HK-2 (cell line): ENCODE results near the gene CXCL17.

ENCODE experiments used
- DNase-seq: peaks from one replicate; pipeline ENCODE4 v3.0.0-alpha.2; 2018; ENCODE audit not compliant: unreplicated experiment

CXCL17 gene

DNA sequence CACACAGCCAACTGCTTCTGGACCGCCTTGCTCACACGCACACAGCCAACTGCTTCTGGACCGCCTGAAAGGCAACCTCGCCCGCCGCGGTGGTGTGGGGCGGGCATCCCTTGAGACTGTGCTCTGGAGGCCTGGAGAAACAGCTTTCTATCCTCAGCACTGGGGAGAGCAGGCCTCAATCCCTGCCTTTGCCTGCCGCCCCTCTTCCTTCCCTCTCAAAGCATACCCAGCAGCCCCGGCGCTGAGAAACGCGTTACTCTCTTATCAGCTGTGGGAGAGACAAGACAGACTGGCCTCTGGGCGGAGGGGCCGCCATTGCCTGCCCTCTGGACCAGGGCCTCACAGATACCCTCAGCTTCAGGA lies 18.4 kb downstream of the CXCL17 start:
- no peak for DNase-seq

DNA sequence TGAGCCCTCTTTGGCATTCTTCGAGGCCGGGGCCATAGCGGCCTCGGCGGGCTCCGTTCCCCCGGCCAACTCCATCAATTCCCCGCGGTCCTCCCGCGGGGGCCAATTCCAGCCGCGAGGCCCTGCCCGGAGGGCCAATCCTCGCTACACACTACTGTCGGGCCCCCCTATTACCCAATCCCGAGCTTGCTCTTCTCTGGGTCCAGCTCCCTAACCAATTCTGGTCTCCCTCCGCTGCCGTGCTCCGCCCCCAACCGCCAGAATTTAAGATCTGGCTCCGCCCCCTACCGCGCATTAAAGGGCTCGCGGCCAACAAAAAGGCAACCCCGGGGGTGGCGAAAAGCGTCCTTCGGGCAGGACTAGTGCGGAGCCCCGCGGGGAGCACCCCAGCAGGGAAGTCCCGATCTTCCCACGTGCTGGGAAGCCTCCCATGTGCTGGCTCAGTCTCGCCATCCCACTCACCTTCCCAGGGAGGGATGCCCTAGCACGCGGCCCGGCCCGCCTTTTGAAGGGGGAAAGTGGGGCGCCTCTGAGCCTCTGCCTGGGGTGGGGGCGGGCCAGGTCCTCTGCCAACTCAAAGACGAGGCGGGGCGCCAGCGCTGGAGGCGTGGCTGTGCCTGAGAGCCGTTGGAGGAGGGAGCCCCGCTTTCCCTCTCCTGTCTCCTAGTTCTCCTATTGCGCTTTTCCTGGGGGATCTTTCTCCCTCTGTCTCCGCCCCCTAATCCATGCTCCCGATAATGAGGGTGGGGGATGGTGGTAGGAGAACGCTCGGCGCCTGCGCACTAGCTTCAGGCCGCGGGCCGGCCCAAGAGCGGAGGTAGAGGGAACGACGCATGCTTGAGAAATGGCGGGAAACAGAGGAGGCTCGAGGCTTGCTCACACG lies 19.0 kb downstream of the CXCL17 start:
- DNase-seq, result peak; percentile 91

DNA sequence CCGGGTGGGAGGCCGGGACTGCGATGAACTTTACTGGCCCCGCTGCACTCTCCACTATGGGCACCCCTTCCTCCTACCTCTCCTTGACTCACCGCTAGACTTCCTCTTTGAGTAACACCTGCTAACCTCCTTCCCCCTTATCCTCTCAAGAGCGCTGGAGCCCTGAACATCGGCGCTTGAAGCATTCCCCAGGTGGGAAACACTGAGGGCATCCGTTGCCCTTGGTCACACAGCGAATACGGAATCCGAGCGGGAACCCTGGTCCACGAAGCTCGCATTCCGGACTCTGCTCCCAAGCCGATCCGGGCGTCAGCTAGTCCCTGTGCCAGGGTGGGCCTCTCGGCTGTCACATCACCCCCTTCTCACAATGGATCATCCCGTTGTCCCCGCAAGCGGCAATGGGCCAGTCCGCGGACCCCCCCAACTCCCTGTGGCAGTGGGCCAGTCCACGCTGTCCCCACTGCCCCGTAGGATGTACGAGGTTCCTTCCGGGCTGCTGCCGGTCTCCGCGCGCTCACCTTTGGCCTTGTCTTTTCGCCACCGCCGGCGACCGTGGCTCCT lies 19.8 kb downstream of the CXCL17 start:
- no peak for DNase-seq

DNA sequence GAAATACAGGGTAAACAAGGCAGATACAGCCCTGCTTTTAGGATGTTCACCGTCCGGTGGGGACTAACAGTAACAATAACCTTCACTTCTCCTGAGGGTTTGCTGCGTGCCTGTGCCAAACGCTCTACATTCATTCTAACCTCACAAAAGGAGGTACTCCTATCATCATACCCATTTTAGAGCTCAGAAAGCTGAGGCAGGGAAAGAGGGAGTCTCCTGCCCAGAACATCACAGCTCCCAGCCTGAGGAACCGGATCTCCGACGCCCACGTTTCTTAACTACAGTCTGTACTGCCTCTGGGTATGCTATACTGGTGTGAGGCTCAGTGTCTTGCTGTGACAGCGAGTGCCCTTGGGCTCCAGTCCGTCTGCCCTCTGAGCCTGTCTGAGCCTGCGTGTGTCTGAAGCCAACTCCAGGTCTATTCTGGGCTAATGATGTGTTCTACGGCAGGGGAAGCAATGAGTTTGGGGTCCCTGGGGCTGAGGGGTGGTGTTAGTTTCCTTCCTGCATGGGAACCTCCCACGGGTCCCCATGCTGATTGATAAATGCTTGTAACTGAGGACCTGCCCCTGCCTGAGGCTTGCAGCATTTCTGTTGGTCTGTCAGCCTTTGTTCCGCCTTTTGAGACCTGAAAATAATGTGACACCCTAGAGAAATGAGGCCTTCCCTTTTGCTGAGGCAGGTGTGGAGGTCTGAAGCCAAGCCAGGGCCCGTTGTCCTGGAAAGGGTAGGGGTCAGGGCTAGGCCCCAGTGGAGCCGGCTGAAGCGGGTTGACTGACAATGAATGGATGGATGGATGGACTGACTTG lies 20.4 kb downstream of the CXCL17 start:
- no peak for DNase-seq

DNA sequence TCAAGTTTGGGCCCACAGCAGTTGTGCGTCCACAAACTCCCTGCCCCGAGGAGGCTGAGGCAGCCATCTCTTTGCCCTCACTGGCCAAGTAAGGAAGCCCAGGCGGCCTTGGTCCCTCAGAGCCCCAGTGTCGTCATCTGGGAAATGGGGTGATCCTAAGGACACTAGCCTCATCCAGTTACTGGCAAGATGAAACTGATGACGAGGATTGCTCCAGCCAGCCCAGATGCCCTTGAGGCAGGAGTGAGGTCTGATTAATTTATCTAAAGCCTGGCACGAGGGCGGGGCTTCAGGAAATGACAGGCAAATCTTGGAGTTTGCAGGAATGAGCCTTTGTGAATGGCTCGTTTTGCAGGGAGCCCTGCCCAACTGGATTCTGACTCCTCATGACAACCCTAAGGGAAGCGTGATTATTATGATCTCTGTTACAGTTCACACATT lies 21.1 kb downstream of the CXCL17 start:
- no peak for DNase-seq

DNA sequence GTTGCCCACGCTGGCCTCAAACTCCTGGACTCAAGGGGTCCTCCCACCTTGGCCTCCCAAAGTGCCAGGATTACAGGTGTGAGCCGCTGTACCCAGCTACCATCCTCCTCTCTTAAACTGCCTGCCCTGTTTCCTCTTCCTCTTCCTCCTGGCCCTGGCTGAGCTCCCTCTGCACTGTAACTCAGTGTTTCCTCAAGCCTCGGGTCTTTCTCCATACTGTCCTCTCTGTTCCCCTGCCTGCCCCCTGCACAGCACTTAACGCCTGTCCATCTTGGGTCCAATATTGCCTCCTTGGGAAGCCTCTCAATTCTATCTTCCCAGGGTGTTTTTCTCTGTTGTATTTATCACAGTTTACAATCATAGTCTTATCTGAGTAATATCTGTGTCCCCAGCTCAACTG lies 21.6 kb downstream of the CXCL17 start:
- DNase-seq, result no peak

DNA sequence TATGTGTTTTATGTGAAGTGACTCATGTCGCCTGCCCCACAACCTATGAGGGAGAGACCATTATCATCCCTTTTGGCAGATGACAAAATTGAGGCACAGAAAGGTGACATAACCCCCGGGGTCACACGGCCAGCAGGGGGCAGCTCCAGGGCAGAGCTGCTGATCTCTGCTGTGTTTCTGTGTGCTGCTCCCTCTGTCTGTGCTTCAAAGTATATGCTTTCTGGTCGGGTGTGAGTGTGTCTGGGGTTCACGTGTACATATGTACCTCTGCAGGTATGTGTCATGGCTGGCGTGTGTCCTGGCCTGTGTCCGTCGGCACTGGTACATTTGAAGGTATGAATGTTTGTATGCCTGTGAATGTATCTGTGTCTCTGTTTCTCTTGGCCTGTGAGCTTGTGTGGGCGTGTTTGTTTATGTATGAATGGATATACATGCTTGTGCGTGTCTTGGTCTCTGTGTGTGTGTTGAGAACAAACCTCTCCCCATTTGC lies 22.6 kb downstream of the CXCL17 start:
- DNase-seq, result peak; percentile 50

DNA sequence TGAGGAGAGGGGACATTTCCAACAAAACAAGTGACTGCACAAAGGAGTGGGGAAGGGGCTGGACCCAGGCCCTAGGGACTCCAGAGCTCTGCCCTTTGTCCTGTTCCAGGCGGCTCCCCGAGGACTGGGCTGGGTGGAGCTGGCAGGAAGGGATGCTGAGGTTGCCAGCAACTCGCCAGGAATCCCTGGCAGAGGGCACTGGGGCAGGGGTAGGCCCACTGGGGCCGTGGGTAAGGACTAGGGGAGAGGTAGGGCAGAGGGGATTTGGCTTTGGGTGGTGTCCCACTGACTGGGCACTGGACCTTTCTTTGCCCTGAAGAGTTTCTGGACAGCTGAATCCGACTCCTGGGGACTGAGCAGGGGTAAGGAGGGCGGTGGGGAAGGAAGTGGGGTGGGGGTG lies 23.4 kb downstream of the CXCL17 start:
- no peak for DNase-seq

DNA sequence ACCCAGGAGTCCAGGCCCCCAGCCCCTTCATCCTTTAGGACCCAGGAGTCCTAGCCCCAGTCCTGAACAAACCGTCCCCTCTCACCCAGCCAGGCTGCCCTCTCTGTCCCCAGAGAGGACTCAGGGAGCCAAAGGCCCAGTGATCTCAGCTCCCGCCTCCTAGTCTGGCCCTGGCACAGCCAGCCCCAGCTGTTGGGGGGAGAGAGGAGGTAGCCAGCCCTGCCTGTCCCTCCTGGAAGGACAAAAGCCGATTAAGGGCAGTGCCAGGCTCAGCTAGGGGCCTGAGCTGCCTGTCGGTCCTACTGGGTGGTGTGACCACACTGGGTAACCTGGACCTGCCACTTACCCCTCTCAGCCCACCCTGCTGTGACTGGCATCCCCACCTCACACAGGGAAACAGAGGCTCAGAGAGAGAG lies 30.1 kb downstream of the CXCL17 start:
- DNase-seq, result no peak

DNA sequence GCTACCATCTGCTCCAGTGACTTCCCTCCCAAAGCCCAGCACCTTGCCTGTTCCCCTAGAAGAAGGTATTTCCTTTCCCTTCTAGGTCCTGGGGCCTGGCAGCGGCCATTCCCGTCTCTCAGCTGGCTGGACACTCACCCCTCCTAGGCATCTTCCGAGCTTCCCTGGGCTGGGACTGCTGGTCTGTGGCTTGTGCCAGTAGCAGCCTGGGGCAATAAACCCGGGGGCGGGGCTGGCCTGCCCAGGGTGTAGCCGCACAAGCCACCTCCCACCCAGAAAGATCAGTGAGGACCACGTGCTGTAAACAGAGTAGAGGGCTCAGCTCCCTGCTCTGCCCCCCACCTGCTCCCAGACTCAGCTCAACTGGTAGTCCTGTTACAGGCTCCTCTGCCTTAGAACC lies 30.5 kb downstream of the CXCL17 start:
- peak; percentile 49 for DNase-seq

DNA sequence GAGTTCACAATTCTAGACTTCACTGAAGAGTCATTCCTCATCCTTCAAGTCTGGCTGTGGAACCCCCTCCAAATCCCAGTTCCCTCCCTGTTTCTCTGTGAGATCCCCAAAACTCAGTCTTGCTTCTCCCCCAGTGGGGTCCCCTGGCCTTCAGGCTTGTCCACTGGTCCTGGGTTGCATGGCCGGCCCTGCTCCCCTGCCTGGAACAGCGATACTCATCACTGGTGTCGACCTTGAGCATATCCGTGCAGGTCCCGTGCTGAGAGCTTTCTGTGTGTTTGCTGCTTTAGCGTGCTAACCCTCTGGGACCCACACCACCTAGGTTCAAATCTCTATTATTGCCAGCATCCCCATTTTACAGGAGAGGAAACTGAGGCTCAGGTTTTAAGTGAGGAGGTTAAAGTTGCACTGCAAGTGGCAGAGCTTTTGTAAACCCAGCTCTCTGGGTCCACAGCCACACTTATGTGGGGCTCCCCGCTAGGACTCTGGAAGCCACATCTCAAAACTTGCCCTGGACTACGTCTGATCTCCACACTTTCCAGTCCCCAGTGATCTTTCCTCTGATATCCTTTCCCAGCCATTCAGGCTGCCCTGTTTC lies 31.1 kb downstream of the CXCL17 start:
- DNase-seq, result no peak

DNA sequence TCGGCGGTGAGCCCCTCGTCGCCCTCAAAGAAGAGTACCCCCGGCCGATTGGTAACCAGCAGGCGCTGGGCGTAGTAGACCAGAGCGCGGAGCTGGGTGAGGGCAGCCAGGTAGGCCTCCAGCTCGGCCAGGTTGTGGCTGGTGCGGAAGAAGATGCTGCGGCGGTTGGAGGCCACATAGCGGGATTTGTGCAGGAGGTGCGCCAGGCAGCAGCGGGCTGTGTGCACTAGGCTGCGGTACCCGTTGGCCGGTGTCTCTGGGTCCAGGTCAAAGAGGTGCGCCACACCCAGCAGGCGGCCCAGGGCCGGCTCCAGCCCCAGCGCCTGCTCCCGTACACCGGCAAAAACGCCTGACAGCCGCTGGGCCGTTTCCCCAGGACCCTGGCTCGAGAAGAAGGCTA lies 32.4 kb downstream of the CXCL17 start:
- no peak for DNase-seq

DNA sequence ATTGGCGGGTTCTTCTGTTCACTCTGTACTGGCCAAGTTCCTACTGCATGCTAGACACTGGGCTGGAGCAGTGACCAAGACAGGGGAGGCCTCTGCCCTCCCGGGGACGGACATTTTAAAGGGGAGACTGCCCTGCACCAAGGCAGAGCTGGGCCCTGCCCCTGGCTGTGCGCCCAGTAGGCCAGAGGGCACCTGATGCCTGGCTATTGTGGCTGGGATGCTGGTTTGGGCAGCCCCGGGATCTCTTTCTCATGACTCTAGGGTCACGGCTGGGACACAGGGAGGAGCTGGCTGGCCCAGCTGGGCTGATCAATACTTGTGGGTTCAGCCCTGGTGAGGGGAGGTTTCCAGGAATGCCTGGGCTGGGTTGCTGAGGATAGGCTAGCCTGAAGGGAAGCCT lies 33.3 kb downstream of the CXCL17 start:
- DNase-seq, result no peak

DNA sequence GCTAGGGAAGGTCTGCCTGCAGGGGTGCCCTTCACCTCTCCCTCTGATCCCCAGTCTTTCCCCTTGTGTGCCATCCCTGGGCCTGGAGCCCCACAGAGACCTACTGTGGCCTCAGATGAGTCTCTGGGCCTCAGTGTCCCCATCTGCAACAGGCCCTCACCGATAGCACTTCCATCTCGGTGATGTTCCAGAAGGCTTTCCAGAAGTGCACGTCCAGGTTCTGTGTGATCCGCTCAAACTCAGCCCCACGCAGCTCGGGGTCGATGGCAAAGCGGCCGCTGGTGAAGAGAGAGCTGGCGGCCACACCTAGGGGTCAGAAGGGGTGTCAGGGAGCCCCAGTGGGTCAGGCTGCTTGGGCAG lies 35.0 kb downstream of the CXCL17 start:
- no peak for DNase-seq

DNA sequence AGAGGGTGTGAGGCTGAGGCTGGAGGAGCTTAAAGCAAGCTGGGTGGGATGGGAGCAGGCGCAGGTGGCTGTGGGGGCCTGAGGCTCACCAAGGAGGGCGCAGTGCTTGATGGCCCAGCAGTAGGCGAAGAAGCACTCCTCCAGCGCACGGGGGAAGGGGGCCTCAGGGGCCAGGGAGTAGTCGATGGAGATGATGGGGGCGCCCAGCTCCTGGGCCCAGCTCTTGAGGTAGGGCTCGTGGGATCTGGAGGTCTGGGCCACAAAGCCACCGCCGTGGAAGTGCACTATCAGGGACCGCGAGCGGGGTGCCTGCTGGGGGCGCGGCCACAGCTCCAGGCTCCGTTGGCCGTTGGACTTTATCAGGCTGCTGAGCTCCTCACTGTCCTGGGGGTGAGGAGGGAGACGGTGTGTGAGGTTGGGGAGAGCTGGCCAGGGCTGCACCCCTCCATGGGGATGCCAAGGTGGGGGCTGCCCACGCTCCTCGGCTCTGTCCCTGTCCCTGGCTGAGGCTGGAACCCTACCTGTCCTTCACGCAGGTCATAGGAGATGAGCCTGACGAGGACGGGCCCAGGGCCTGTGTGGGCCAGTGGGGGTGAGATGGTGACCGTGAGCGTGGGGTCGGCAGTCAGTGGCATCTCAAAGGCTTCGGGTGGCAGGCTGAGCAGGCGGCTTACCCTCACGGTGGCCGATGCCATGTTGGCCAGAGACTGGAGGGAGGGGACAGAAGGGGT lies 35.5 kb downstream of the CXCL17 start:
- DNase-seq, result no peak

DNA sequence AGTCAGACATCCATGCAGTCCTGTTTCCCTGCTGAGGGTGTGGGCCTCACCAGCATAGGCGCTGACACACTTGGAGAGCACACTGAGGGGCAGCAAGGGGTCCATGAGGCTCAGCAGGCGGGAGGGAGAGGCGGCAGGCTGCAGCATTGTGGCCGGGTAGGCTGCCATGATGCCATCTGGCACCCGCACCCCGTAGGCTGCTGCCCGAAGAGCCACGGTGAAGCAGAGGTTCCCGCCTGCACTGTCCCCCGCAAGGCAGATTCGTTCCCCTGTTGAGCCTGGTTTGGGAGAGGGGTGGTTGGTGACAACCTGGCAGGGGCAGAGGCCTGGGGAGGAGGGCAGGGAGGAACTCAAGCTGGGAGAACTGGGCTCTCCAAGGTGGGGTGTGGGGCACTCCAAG lies 36.6 kb downstream of the CXCL17 start:
- DNase-seq, result no peak

DNA sequence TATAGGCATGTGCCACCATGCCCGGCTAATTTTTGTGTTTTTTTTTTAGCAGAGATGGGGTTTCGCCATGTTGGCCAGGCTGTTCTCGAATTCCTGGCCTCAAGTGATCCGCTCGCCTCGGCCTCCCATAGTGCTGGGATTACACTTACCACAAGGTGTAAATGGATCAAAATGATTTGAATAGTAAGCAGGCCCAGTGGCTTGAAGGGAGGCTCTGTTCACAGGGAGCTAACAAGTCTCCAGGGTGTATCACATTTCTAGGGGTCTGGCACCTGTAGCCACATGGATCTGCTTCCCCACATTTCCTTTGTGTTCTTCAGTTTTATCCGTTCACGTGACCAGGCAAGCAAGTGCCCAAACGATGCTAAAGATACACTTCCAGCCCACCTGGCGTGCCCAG lies 39.2 kb downstream of the CXCL17 start:
- DNase-seq, result no peak

DNA sequence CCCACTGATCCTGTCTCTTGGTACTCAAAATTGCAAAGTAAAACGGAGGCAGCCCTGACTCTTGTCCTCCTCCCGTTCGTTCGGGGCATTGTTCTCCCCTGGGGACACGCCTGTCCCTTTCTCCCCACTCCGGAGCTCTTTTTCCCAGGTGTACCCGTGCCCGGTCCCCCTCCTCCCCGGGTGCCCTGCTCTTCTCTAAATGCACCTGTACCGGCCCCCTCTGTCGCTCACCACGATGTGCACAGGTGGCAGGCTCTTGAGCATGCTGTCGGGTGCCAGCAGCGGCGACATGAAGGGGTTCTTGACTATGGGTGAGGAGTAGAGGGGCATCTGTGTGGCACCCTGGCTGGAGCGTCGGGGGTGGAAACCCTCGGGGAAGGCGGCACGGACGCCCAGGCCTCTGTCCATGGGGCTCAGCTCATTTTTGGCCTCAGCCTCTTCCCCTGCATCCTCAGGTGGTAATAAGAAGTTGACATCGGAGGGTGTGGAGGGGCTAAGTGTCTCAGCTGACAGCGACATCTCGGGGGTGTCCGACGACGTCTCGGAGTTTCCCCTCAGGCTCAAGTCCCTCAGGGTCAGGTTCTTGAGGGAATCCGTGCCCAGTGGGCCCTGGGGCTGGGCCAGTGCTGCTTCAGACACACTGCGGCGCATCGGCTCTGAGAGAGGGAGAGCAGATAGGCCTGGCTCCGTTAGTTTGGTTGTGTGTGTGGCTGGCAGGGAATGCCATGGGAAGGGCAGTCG lies 40.2 kb downstream of the CXCL17 start:
- DNase-seq, result no peak

DNA sequence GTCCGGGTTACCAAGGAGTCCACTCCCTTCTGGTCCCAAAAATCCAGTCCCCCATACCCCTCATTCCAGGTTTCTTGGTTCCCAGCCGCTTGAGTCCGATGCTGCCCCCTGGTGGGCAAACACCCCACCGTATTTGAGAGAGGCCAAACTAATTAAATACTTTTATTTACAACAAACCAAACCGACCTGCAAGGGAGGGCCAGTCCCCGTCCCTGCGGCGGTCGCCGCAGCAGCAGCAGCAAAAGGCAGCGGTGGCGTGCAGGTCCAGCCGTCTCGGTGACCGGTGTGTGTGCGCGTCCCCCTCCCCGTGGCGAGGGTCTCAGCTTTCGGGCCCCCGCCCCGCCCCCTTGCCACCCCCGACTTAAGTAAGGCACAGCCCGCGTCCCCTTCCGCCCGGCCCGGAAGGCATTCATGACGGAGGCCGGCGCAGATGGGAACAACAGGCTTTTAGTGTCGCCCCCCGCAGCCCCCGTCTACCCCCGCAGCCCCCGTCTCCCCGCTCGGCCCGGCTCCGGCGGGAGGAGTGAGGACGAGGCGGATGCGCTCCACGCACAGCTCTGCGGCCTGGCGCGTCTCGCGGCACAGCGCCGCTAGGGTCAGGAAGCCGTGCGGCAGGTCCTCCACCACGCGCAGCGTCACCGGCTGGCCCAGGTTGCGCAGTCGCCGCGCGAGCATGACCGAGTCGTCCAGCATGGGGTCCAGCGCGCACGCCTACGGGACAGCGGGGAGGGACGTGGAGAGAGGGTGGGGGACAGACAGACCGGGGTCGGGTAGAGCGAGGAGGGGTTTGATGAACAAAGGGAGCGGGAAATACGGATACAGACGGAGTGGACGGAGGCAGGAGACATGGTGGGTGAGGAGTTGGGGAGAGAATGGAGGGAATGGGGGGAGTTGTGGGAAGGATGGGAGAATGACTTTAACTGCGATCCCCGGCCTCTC lies 41.1 kb downstream of the CXCL17 start:
- DNase-seq, result peak; percentile 66

DNA sequence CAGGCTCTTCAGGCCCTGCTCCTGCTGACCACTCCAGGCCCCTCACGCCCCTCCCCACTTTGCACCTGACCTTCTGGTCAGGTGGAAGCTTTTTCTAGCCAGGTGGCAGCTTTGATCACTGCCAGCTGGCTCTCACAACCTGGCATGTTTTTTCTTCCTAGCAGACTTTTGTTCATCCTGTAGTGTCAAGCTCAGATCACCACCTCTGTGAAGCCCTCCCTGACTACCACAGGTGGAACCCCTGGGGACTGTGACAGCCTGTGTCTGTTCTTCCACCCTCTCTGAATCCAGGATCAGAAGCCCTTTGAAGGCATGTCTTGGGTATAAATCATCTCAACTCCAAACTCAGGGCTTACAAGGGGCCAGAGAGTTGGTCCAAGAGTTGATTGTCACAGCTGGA lies 42.3 kb downstream of the CXCL17 start:
- no peak for DNase-seq
